HG02970 (cell line): ENCODE measurements around the gene AGBL3.
A peak's percentile ranks its signal among the peaks of the same experiment; 100 is the strongest.
"Not testable (repeated sequence)": the region's sequence is repeated elsewhere in the genome, so short reads cannot be mapped to it uniquely, and the experiment has no call there.

Source experiments
- ATAC-seq: cut with Tn5 transposase; IDR thresholded peaks from one replicate; pipeline ENCODE4 v1.9.1; 2021; ENCODE audit warnings: mild to moderate bottlenecking, moderate library complexity, moderate number of reproducible peaks; ENCODE audit not compliant: unreplicated experiment, low FRiP score

The AGBL3 gene

DNA sequence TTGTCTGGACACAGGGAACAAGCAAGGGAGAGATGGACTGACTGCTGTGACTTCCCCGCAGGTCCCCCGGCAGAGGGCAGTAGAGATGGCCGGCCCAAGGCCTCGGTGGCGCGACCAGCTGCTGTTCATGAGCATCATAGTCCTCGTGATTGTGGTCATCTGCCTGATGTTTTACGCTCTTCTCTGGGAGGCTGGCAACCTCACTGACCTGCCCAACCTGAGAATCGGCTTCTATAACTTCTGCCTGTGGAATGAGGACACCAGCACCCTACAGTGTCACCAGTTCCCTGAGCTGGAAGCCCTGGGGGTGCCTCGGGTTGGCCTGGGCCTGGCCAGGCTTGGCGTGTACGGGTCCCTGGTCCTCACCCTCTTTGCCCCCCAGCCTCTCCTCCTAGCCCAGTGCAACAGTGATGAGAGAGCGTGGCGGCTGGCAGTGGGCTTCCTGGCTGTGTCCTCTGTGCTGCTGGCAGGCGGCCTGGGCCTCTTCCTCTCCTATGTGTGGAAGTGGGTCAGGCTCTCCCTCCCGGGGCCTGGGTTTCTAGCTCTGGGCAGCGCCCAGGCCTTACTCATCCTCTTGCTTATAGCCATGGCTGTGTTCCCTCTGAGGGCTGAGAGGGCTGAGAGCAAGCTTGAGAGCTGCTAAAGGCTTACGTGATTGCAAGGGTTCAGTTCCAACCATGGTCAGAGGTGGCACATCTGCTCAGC lies 178.2 kb downstream of the AGBL3 start:
- no peak for ATAC-seq

DNA sequence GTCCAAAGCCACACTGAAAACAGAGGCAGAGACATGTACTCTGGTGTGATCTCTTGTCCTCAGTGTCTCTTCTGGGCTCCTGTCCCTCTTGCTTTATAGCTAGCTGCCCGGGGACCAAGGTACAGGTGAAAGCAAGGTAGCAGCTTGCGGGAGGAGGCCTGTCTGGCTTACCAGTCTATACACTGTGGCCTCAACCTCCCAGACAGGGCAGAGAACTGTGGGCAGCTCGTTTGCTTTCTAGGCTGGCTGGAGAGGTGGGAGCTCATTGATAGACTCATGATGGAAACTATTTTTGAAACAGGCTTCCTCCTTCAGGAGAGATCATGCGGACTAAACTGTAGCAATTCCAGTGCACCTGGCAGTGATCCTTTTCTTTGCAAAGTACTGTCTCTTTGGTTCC lies 179.6 kb downstream of the AGBL3 start:
- no peak for ATAC-seq

- ATAC-seq: no peak
Measured at GRCh38 chr7:135166338-135166990, 180.2 kb downstream of the AGBL3 start.

- ATAC-seq: no peak
Measured at GRCh38 chr7:135167365-135167917, 181.1 kb downstream of the AGBL3 start.

- no peak for ATAC-seq
Measured at GRCh38 chr7:135168001-135168400, 181.7 kb downstream of the AGBL3 start.

GRCh38 chr7:135168489-135169140 lies 182.3 kb downstream of the AGBL3 start:
- no peak for ATAC-seq

GRCh38 chr7:135169141-135169963 lies 183.0 kb downstream of the AGBL3 start:
- ATAC-seq: no peak

DNA sequence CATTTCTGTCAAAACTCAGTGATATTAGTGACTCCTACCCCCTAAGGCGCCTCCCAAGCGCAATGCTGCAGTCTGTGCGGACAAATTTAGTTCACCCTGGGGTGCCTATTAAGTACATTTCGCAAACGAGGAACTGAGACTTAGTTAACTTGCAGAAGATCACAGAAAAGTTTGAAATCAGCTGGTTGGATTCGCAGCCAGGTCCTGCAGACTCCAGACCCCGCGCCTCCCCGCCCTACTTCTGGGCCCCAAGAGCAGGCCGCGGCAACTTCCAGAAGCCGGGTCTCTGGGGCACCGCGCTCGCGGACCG lies 183.6 kb downstream of the AGBL3 start:
- peak; percentile 2 for ATAC-seq

- ATAC-seq: peak; percentile 73
Measured at GRCh38 chr7:135170274-135170997, 184.1 kb downstream of the AGBL3 start, which contains the start of gene CYREN. TSS of gene CYREN (minus strand) at chr7:135170707. CDS start at chr7:135168922, 1,785 bp downstream.

GRCh38 chr7:135170998-135171481 lies 184.7 kb downstream of the AGBL3 start:
- ATAC-seq: peak; percentile 23

DNA sequence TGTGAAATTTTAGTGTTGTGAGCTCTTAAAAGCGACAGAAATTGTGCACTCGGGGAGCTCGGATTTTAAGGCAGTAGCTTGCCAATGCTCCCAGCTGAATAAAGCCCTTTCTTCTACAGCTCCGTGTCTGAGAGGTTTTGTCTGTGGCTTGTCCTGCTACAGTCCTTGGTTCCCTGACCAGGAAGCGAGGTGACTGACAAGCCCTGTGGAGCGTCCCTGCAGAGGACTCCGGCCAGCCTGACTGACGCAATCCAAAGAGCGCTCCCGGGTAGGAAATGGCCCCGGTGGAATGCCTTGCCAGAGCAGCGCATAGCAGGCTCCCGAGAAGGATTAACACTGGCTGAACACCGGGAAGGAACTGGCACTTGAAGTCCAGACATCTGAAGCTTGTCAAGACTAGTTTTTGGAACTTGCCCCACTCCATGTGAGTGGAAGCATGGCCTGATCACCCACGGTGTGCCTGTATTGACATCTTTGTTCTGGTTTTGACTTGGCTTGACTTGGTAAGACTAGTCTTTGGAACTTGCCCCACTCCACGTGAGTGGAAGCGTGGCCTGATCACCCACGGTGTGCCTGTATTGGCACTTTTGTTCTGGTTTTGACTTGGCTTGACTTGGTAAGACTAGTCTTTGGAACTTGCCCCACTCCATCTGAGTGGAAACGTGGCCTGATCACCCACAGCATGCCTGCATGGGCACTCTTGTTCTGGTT lies 185.4 kb downstream of the AGBL3 start:
- ATAC-seq: not testable (repeated sequence)

GRCh38 chr7:135173916-135174315 lies 187.6 kb downstream of the AGBL3 start:
- ATAC-seq: not testable (repeated sequence)

DNA sequence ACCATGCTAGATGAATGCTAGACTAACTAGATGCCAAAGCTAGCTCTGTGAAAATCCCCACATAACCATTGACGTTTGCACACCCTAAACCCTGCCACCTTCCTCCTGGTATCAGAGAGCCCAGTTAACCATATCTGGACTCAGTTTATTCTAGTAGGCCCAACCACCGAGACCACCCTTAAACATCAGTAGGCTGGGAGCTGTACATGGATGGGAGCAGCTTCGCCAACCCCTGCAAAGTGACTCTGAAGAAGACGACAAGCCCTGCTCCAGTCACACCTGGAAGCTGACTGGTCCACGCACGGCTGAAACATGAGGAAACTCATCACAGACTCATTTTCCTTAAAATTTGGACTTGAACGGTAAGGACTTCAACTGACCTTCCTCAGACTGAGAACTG lies 188.6 kb downstream of the AGBL3 start:
- no peak for ATAC-seq

- no peak for ATAC-seq
Measured at GRCh38 chr7:135175931-135176330, 189.6 kb downstream of the AGBL3 start.

DNA sequence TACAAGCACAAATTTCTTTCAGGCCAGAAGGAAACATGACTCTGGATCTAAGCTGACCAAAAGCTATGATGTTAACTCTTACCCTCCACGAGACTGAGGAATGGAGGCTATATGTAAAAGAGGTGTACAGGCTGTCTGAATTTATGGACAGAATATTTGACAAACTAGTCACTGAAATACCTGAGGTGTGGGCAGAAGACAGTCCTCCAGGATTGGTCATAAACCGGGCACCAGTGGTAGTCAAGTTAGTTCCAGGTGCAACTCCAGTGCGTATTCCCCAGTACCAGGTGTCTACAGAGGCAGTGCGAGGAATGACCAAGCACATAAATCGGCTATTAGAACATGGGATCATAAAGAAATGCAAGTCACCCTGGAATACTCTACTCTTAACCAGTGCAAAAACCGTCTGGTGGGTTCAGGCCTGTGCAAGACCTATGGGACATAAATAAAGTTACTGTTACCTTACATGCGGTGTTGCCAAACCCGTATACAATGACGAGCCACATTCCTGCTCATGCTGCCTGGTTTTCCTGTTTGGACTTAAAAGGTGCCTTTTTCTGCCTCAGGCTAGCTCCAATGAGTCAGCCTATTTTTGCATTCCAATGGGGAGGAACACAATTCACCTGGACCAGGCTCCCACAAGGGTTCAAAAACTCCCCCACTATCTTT lies 190.9 kb downstream of the AGBL3 start:
- no peak for ATAC-seq

GRCh38 chr7:135178364-135178763 lies 192.1 kb downstream of the AGBL3 start:
- ATAC-seq: no peak

GRCh38 chr7:135179321-135179925 lies 193.1 kb downstream of the AGBL3 start:
- ATAC-seq: no peak

DNA sequence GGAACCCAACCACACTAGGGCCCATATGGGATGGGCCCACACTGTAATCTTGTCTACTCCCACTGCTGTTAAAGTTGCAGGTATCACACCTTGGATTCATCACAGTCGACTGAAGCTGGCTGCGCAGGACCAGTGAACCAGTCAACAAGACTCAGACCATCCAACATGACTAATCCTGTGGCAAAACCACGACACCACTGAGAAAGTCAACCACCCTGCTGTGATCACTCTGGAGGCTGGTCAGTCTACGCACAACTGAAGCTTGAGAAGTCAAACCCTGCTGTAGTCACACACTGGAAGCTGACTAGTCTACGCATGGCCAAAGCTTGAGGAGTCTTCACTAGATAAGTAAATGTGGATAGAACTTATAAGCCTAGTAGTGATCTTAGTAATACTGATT lies 193.8 kb downstream of the AGBL3 start:
- no peak for ATAC-seq
